ENCODE data around the gene ESAM. TPM values are rescaled to one million over a fixed set of nuclear protein-coding genes. Genes with fewer than 3 reads are reported as not detected.

Gene ESAM
- total and polyA plus RNA-seq, 2 experiments from 2014 or later: 0.32 TPM; not detected in 1

DNA sequence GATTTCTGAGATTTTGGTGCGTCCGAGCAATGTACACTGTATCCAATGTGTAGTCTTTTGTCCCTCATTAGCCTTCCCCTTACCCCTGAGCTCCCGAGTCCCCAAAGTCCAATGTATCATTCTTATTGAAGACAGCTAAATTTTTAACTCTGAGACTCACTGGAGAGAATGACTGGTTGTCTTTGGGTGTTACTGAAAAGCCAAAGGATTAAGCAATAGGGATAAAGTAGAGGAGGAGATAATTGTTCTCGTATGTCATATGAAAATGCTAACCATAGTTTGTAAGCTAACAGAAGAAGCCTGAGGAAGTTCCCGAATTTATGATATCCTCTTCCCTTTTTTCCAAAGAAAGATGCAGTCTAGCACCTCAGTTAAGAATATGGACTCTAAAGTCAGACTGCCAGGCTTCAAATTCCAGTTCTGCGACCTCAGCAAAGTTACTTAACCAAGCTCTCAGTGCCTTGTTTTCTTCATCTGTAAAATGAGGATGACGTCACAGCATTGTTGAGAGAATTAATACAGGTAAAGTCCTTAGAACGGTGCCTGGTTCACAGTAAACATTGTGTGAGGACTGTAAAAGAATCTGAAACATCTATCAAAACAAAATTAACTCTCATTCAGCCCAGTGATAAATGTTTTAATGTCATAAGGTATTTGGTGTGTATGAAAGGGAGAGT, 39.7 kb upstream of the ESAM start:
- H3K27me3 ChIP-seq (ENCODE audit: insufficient read depth): no peaks in the 10 kb centered on the region
- no peaks in the 10 kb centered on the region for H3F3A ChIP-seq (replicated peaks; ENCODE audit: low read depth)
- H3K27ac Mint-ChIP-seq: no peak overlapping the region
- peaks cover 10% of the 10 kb centered on the region for H3K27me3 Mint-ChIP-seq (ENCODE audit: insufficient read depth, low read depth, poor library complexity)
- H3K4me3 Mint-ChIP-seq: peak overlapping the region; percentile 83
- H3K9me2 ChIP-seq (ENCODE audit: insufficient read depth): no peaks in the 10 kb centered on the region
- no peak overlapping the region for H2AFZ ChIP-seq
- no peaks in the 10 kb centered on the region for H3K36me3 ChIP-seq (ENCODE audit: insufficient read depth)
- H3K79me2 ChIP-seq (replicated peaks; ENCODE audit: insufficient read depth): peaks cover 29% of the 10 kb centered on the region
- no peak for ATAC-seq
- peaks cover 3% of the 10 kb centered on the region; the same call in 2 of the 3 replicates for H3K9me3 Mint-ChIP-seq
- TF ChIP-seq, protein P1, sequence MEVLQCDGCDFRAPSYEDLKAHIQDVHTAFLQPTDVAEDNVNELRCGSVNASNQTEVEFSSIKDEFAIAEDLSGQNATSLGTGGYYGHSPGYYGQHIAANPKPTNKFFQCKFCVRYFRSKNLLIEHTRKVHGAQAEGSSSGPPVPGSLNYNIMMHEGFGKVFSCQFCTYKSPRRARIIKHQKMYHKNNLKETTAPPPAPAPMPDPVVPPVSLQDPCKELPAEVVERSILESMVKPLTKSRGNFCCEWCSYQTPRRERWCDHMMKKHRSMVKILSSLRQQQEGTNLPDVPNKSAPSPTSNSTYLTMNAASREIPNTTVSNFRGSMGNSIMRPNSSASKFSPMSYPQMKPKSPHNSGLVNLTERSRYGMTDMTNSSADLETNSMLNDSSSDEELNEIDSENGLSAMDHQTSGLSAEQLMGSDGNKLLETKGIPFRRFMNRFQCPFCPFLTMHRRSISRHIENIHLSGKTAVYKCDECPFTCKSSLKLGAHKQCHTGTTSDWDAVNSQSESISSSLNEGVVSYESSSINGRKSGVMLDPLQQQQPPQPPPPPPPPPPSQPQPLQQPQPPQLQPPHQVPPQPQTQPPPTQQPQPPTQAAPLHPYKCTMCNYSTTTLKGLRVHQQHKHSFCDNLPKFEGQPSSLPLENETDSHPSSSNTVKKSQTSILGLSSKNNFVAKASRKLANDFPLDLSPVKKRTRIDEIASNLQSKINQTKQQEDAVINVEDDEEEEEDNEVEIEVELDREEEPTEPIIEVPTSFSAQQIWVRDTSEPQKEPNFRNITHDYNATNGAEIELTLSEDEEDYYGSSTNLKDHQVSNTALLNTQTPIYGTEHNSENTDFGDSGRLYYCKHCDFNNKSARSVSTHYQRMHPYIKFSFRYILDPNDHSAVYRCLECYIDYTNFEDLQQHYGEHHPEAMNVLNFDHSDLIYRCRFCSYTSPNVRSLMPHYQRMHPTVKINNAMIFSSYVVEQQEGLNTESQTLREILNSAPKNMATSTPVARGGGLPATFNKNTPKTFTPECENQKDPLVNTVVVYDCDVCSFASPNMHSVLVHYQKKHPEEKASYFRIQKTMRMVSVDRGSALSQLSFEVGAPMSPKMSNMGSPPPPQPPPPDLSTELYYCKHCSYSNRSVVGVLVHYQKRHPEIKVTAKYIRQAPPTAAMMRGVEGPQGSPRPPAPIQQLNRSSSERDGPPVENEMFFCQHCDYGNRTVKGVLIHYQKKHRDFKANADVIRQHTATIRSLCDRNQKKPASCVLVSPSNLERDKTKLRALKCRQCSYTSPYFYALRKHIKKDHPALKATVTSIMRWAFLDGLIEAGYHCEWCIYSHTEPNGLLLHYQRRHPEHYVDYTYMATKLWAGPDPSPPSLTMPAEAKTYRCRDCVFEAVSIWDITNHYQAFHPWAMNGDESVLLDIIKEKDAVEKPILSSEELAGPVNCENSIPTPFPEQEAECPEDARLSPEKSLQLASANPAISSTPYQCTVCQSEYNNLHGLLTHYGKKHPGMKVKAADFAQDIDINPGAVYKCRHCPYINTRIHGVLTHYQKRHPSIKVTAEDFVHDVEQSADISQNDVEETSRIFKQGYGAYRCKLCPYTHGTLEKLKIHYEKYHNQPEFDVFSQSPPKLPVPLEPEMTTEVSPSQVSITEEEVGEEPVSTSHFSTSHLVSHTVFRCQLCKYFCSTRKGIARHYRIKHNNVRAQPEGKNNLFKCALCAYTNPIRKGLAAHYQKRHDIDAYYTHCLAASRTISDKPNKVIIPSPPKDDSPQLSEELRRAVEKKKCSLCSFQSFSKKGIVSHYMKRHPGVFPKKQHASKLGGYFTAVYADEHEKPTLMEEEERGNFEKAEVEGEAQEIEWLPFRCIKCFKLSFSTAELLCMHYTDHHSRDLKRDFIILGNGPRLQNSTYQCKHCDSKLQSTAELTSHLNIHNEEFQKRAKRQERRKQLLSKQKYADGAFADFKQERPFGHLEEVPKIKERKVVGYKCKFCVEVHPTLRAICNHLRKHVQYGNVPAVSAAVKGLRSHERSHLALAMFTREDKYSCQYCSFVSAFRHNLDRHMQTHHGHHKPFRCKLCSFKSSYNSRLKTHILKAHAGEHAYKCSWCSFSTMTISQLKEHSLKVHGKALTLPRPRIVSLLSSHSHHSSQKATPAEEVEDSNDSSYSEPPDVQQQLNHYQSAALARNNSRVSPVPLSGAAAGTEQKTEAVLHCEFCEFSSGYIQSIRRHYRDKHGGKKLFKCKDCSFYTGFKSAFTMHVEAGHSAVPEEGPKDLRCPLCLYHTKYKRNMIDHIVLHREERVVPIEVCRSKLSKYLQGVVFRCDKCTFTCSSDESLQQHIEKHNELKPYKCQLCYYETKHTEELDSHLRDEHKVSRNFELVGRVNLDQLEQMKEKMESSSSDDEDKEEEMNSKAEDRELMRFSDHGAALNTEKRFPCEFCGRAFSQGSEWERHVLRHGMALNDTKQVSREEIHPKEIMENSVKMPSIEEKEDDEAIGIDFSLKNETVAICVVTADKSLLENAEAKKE (CRISPR knock-in tag; IDR thresholded peaks at IDR 0.05): no peak
- TF ChIP-seq ZNF114 (CRISPR knock-in tag; IDR thresholded peaks at IDR 0.05) (no peak), POLR2AphosphoS5 (IDR thresholded peaks at IDR 0.05; ENCODE audit: low read depth) (no peak), EZH2phosphoT487 (IDR thresholded peaks at IDR 0.05; ENCODE audit: unreplicated experiment) (no peak)
- TF ChIP-seq, protein P2, sequence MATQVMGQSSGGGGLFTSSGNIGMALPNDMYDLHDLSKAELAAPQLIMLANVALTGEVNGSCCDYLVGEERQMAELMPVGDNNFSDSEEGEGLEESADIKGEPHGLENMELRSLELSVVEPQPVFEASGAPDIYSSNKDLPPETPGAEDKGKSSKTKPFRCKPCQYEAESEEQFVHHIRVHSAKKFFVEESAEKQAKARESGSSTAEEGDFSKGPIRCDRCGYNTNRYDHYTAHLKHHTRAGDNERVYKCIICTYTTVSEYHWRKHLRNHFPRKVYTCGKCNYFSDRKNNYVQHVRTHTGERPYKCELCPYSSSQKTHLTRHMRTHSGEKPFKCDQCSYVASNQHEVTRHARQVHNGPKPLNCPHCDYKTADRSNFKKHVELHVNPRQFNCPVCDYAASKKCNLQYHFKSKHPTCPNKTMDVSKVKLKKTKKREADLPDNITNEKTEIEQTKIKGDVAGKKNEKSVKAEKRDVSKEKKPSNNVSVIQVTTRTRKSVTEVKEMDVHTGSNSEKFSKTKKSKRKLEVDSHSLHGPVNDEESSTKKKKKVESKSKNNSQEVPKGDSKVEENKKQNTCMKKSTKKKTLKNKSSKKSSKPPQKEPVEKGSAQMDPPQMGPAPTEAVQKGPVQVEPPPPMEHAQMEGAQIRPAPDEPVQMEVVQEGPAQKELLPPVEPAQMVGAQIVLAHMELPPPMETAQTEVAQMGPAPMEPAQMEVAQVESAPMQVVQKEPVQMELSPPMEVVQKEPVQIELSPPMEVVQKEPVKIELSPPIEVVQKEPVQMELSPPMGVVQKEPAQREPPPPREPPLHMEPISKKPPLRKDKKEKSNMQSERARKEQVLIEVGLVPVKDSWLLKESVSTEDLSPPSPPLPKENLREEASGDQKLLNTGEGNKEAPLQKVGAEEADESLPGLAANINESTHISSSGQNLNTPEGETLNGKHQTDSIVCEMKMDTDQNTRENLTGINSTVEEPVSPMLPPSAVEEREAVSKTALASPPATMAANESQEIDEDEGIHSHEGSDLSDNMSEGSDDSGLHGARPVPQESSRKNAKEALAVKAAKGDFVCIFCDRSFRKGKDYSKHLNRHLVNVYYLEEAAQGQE (IDR thresholded peaks at IDR 0.05; ENCODE audit: unreplicated experiment): no peak
- TF ChIP-seq, protein P3, sequence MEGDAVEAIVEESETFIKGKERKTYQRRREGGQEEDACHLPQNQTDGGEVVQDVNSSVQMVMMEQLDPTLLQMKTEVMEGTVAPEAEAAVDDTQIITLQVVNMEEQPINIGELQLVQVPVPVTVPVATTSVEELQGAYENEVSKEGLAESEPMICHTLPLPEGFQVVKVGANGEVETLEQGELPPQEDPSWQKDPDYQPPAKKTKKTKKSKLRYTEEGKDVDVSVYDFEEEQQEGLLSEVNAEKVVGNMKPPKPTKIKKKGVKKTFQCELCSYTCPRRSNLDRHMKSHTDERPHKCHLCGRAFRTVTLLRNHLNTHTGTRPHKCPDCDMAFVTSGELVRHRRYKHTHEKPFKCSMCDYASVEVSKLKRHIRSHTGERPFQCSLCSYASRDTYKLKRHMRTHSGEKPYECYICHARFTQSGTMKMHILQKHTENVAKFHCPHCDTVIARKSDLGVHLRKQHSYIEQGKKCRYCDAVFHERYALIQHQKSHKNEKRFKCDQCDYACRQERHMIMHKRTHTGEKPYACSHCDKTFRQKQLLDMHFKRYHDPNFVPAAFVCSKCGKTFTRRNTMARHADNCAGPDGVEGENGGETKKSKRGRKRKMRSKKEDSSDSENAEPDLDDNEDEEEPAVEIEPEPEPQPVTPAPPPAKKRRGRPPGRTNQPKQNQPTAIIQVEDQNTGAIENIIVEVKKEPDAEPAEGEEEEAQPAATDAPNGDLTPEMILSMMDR (conservative IDR thresholded peaks at IDR 0.05; ENCODE audit: low read depth in 2 of 2): no peak
- peaks cover 25% of the 10 kb centered on the region for H3K4me1 Mint-ChIP-seq
- H4K20me1 ChIP-seq (replicated peaks; ENCODE audit: insufficient read depth): peaks cover 13% of the 10 kb centered on the region; the same call in 1 of the 2 replicates
- H3K36me3 Mint-ChIP-seq (ENCODE audit: low read depth): peaks cover 17% of the 10 kb centered on the region; the same call in 2 of the 3 replicates
- no peak overlapping the region for H3K4me2 ChIP-seq
- peaks cover 23% of the 10 kb centered on the region for H3K4me1 ChIP-seq (ENCODE audit: insufficient read depth)
- H3K4me3 ChIP-seq: no peak overlapping the region
- no peak overlapping the region for H3K27ac ChIP-seq (ENCODE audit: low read depth)
- no peak for DNase-seq (ENCODE audit: low spot score)

All from GM23338 (cell line).